ENCODE data around the gene TBATA.

DNA sequence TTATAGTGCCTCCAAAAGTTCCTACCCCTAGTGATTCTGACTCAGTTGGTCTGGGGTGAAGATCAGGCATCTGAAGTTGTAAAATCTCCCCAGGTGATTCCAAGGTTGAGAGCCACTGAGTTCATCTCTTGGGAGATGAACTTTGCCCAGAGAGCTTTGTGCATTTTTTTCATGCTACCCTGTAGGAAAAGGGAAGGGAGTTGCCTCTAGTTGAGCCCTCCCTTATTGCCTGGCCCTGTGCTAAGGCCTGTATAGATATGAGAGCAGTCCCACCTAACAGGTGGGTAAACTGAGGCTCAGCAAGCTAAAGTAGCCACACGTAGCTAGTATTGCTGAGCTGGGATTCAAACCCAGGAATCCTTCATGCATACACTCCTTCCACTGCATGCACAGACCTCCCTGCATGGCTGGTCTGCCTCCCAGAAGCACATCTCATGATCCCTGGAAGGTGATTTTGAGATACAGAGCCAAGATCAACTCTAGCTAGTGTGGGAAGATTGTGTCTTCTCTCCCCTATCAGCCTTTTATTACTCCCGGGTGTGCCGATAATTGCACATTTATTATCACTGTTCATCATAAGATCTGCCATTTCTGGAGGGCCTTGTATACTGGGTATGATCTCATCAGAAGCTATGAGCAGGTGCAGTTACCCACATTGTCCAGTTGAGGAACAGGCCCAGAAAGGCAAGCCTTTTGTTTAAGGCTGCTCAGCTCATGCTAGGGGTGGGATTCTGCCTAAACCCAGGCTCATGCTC lies 47.0 kb downstream of the TBATA start:
- TF ChIP-seq, protein P1, sequence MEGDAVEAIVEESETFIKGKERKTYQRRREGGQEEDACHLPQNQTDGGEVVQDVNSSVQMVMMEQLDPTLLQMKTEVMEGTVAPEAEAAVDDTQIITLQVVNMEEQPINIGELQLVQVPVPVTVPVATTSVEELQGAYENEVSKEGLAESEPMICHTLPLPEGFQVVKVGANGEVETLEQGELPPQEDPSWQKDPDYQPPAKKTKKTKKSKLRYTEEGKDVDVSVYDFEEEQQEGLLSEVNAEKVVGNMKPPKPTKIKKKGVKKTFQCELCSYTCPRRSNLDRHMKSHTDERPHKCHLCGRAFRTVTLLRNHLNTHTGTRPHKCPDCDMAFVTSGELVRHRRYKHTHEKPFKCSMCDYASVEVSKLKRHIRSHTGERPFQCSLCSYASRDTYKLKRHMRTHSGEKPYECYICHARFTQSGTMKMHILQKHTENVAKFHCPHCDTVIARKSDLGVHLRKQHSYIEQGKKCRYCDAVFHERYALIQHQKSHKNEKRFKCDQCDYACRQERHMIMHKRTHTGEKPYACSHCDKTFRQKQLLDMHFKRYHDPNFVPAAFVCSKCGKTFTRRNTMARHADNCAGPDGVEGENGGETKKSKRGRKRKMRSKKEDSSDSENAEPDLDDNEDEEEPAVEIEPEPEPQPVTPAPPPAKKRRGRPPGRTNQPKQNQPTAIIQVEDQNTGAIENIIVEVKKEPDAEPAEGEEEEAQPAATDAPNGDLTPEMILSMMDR (IDR thresholded peaks at IDR 0.05) = no peak
- no peak for TF ChIP-seq EMX1 (CRISPR knock-in tag; IDR thresholded peaks at IDR 0.05)
- TF ChIP-seq JUN (CRISPR knock-in tag; IDR thresholded peaks at IDR 0.05) = no peak
- TF ChIP-seq NR2C2 (CRISPR knock-in tag; IDR thresholded peaks at IDR 0.05) = no peak
- TF ChIP-seq, protein P2, sequence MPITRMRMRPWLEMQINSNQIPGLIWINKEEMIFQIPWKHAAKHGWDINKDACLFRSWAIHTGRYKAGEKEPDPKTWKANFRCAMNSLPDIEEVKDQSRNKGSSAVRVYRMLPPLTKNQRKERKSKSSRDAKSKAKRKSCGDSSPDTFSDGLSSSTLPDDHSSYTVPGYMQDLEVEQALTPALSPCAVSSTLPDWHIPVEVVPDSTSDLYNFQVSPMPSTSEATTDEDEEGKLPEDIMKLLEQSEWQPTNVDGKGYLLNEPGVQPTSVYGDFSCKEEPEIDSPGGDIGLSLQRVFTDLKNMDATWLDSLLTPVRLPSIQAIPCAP (CRISPR knock-in tag; IDR thresholded peaks at IDR 0.05) = no peak
- no peak for TF ChIP-seq ATF1 (CRISPR knock-in tag; IDR thresholded peaks at IDR 0.05)
- TF ChIP-seq, protein P3, sequence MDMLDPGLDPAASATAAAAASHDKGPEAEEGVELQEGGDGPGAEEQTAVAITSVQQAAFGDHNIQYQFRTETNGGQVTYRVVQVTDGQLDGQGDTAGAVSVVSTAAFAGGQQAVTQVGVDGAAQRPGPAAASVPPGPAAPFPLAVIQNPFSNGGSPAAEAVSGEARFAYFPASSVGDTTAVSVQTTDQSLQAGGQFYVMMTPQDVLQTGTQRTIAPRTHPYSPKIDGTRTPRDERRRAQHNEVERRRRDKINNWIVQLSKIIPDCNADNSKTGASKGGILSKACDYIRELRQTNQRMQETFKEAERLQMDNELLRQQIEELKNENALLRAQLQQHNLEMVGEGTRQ (CRISPR knock-in tag; IDR thresholded peaks at IDR 0.05) = no peak
- TF ChIP-seq SP1 (CRISPR knock-in tag; conservative IDR thresholded peaks at IDR 0.05) = no peak
- TF ChIP-seq TEAD4 (CRISPR knock-in tag; IDR thresholded peaks at IDR 0.05) = no peak
- TF ChIP-seq ZNF423 (CRISPR knock-in tag; IDR thresholded peaks at IDR 0.05) = no peak
- no peak for TF ChIP-seq ZNF121 (CRISPR knock-in tag; IDR thresholded peaks at IDR 0.05)
- TF ChIP-seq, protein P4, sequence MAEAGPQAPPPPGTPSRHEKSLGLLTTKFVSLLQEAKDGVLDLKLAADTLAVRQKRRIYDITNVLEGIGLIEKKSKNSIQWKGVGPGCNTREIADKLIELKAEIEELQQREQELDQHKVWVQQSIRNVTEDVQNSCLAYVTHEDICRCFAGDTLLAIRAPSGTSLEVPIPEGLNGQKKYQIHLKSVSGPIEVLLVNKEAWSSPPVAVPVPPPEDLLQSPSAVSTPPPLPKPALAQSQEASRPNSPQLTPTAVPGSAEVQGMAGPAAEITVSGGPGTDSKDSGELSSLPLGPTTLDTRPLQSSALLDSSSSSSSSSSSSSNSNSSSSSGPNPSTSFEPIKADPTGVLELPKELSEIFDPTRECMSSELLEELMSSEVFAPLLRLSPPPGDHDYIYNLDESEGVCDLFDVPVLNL (CRISPR knock-in tag; IDR thresholded peaks at IDR 0.05; ENCODE audit: borderline replicate concordance, low read depth) = no peak
